ENCODE measurements around the gene HADHA. TPM values are rescaled to one million over a fixed set of nuclear protein-coding genes. Genes with fewer than 3 reads are reported as not detected.

Gene HADHA
- total RNA-seq: 100 to 1,000 TPM; 329 to 410 (median 375) TPM
- 307 TPM for polyA plus RNA-seq
- long read RNA-seq, donor 1, transcript HADHA-204 (19 exons, 2,982 nt): minor isoform, 11 of 1,552 reads
- long read RNA-seq, donor 1, transcript HADHA-201 (20 exons, 3,037 nt): major isoform, 1,388 of 1,552 reads
- long read RNA-seq, donor 1, partial matches to known transcripts: 111 of 1,552 reads
- long read RNA-seq, donor 1, other reads (novel, unspliced or antisense): 38 of 1,552 reads
- long read RNA-seq, donor 2, transcript HADHA-201 (20 exons, 3,037 nt): major isoform, 611 of 655 reads
- long read RNA-seq, donor 2, transcript HADHA-204 (19 exons, 2,982 nt): minor isoform, 5 of 655 reads
- long read RNA-seq, donor 2, partial matches to known transcripts: 26 of 655 reads
- long read RNA-seq, donor 2, other reads (novel, unspliced or antisense): 12 of 655 reads
- long read RNA-seq, donor 3, transcript HADHA-207 (20 exons, 2,688 nt): minor isoform, 6 of 3,169 reads
- long read RNA-seq, donor 3, transcript HADHA-201 (20 exons, 3,037 nt): major isoform, 2,797 of 3,169 reads
- long read RNA-seq, donor 3, transcript HADHA-211 (19 exons, 2,158 nt): minor isoform, 12 of 3,169 reads
- long read RNA-seq, donor 3, transcript HADHA-204 (19 exons, 2,982 nt): minor isoform, 30 of 3,169 reads
- long read RNA-seq, donor 3, partial matches to known transcripts: 219 of 3,169 reads
- long read RNA-seq, donor 3, other reads (novel, unspliced or antisense): 105 of 3,169 reads
- long read RNA-seq, donor 4, transcript HADHA-204 (19 exons, 2,982 nt): minor isoform, 7 of 672 reads
- long read RNA-seq, donor 4, transcript HADHA-201 (20 exons, 3,037 nt): major isoform, 619 of 672 reads
- long read RNA-seq, donor 4, partial matches to known transcripts: 24 of 672 reads
- long read RNA-seq, donor 4, other reads (novel, unspliced or antisense): 20 of 672 reads

DNA sequence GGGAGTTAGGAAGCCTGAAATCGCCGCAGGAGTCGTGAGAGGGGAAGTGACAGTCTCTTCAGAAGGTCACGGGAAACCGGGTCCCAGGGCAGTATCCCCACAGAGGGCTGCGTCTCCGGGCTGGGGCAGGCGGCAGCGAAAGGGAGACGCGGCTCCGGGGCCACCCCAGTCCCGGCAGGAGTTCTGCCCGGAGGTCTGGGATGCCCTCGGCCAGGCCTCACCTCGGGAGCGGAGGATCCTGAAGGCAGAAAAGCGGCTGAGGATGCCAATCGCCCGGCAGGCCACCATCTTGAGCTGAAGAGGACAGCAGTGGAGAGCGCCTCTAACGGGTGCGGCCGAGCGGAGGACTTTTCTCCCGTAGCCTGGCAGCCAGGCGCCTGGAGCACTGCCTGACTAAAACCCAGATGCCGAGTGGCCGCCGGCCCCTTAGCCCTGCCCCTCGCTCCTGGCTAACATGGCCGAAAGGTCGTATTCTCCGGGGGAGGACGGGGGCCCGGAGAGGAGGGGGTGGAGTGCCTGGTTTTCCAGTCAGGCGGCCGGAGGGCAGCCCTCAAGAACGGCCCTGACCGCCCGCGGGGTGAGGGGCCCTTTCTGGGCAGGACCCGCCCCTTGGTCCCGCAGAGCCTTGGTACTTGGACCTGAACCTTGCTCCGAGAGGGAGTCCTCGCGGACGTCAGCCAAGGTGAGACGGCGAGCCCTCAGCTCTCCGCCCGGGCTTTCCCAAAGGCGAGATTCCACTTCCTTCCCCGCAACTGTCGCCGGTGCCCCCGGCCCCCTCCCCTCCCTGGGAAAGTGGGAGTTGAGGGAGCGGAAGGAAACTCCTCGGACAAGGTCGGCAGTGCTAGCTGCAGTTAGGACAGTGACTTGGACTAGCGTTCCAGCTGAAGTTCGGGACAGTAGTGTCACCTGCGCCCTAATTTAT lies at the start of gene HADHA, which contains the start of gene HADHB:
Gene HADHA (minus strand): TSS at position 324 of the 922 bp plus-strand sequence. CDS start 36 bp downstream, at position 288.
Gene HADHB (plus strand): TSS at position 631 of the 922 bp plus-strand sequence. CDS start 9,316 bp downstream, outside the sequence.
- DNase-seq (peak; percentile 91 to 96 (median 96)), ATAC-seq (peak; percentile 97)
- no peaks in the 10 kb centered on the region for H3K27me3 ChIP-seq (ENCODE audit: control insufficient read depth, insufficient read depth)
- intact Hi-C loops (cut with DNase I): no loop called here
- no peaks in the 10 kb centered on the region for H3K9me3 ChIP-seq (ENCODE audit: control insufficient read depth, low read length)
- peak within 1 kb of the TSS; percentile 97 for H3K27ac ChIP-seq (ENCODE audit: low read length)
- WGBS: under 1% methylated on average over 63 of the region's 63 CpGs
- H3K4me3 ChIP-seq (ENCODE audit: low read length): peak within 1 kb of the TSS; percentile 95
- no peaks in the 10 kb centered on the region for H3K4me1 ChIP-seq (ENCODE audit: control insufficient read depth, insufficient read depth, low read length)

DNA sequence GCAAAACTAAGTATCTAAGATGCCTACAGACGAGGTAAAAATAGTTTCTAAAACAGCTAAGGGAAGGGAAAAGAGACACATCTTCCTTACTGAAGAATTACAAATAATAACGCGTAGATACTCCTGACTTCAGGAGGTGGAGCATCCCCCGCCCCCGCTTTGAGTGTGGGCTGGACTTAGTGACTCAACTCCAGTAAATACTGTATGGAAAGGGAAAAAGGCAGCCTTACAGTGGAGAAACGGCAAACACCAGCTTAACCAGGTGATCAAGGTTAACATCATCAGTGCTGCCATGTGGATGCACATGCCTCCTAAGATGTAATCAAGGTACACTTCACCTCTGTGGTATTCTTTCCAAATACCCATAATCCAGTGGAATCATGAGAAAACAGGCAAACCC lies 48.2 kb upstream of the HADHA start:
- intact Hi-C loops (cut with DNase I): no loop called here
- H3K27ac ChIP-seq (ENCODE audit: low read length): no peak overlapping the region
- ATAC-seq: peak in 1 of 2 donors; percentile 25

DNA sequence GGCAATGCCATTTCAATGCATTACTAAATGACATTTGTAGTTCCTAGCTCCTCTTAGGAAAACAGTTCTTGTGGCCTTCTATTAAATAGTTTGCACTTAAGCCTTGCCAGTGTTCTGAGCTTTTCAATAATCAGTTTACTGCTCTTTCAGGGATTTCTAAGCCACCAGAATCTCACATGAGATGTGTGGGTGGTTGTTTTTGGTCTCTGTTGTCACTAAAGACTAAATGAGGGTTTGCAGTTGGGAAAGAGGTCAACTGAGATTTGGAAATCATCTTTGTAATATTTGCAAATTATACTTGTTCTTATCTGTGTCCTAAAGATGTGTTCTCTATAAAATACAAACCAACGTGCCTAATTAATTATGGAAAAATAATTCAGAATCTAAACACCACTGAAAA lies 45.6 kb upstream of the HADHA start:
- no peak for ATAC-seq
- WGBS: 62% methylated on average over 1 of the region's 1 CpG
- Histone ChIP-seq H3K27ac (ENCODE audit: low read length) (no peak overlapping the region), H3K27me3 (ENCODE audit: control insufficient read depth, insufficient read depth) (no peaks in the 10 kb centered on the region), H3K4me3 (ENCODE audit: low read length) (no peak overlapping the region), H3K4me1 (ENCODE audit: control insufficient read depth, insufficient read depth, low read length) (no peaks in the 10 kb centered on the region), H3K9me3 (ENCODE audit: control insufficient read depth, low read length) (no peaks in the 10 kb centered on the region)
- intact Hi-C loops (cut with DNase I): no loop called here
- DNase-seq: no peak

More for the DNA sequence above, 48.2 kb upstream of the HADHA start:
- Histone ChIP-seq H3K4me3 (ENCODE audit: low read length) (no peak overlapping the region), H3K27me3 (ENCODE audit: control insufficient read depth, insufficient read depth) (no peaks in the 10 kb centered on the region), H3K4me1 (ENCODE audit: control insufficient read depth, insufficient read depth, low read length) (no peaks in the 10 kb centered on the region), H3K9me3 (ENCODE audit: control insufficient read depth, low read length) (no peaks in the 10 kb centered on the region)
- no peak for DNase-seq
- WGBS: 56% methylated on average over 6 of the region's 6 CpGs

DNA sequence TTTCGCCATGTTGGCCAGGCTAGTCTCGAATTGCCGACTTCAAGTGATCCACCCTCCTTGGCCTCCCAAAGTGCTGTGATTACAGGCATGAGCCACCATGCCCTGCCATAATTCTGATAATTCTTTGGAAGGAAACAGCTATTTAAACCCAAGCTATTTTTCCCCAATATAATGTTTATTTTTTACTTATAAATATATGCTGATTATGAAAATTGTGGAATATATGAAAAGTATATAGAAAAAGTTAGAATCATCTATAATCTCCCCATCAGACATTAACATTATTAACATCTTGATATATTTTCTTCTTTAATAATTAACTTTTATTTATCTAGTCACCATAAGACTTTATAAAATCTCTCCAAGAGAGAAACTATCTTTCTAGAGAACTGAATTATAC lies 41.5 kb upstream of the HADHA start:
- H3K27me3 ChIP-seq (ENCODE audit: control insufficient read depth, insufficient read depth): no peaks in the 10 kb centered on the region
- H3K4me1 ChIP-seq (ENCODE audit: control insufficient read depth, insufficient read depth, low read length): no peaks in the 10 kb centered on the region
- intact Hi-C loops (cut with DNase I): loop anchor here in 3 of 4 donors (10.0 kb wide), 3 partner anchors 51 to 71 kb away; no protein-coding TSS in a partner anchor
- DNase-seq (no peak), ATAC-seq (no peak)
- H3K27ac ChIP-seq (ENCODE audit: low read length): no peak overlapping the region
- 99% methylated on average over 3 of the region's 3 CpGs for WGBS
- no peaks in the 10 kb centered on the region for H3K9me3 ChIP-seq (ENCODE audit: control insufficient read depth, low read length)
- H3K4me3 ChIP-seq (ENCODE audit: low read length): no peak overlapping the region

DNA sequence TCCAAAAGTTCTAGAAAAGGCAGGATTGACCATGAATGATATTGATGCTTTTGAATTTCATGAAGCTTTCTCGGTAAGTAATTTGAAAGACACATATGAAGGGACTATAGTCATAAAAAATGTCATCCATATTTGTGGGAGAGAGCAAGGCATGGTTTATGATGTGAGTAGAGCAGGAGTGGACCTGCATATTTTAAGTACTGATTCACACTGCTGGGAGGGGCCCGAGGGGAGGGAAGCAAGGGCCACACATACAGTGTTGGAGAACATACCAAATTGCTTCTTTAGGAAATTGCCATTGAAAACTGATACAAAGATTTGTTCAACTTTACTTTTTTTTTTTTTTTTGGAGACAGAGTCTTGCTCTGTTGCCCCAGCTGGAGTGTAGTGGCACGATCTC lies 39.7 kb upstream of the HADHA start:
- ATAC-seq (no peak), DNase-seq (no peak)
- WGBS: 95% methylated on average over 3 of the region's 3 CpGs
- Histone ChIP-seq H3K27ac (ENCODE audit: low read length) (no peak overlapping the region), H3K4me1 (ENCODE audit: control insufficient read depth, insufficient read depth, low read length) (no peaks in the 10 kb centered on the region), H3K4me3 (ENCODE audit: low read length) (no peak overlapping the region), H3K27me3 (ENCODE audit: control insufficient read depth, insufficient read depth) (no peaks in the 10 kb centered on the region), H3K9me3 (ENCODE audit: control insufficient read depth, low read length) (no peaks in the 10 kb centered on the region)
- intact Hi-C loops (cut with DNase I): loop anchor here in 3 of 4 donors (10.0 kb wide), 3 partner anchors 49 to 69 kb away; no protein-coding TSS in a partner anchor

DNA sequence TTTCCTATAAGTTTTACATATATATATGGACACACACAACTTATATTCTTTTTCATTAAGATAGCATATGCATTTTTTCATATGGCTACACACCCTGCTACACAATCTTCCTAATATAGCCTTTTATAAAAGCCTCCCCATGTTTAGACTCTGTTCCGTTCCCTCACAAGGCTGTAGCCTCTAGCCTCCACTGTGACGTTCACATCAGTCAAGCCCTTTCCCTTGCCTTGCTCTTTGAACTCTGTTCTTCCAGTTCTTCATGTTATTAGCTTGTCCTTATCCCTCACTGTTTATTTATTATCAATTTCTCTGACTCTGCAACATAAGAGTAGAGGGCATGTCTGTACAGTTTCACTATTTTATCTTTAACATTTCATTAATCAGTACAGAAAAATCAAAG lies 39.2 kb upstream of the HADHA start:
- intact Hi-C loops (cut with DNase I): loop anchor here in 3 of 4 donors (10.0 kb wide), 3 partner anchors 49 to 69 kb away; no protein-coding TSS in a partner anchor
- Histone ChIP-seq H3K9me3 (ENCODE audit: control insufficient read depth, low read length) (no peaks in the 10 kb centered on the region), H3K4me3 (ENCODE audit: low read length) (no peak overlapping the region), H3K4me1 (ENCODE audit: control insufficient read depth, insufficient read depth, low read length) (no peaks in the 10 kb centered on the region), H3K27me3 (ENCODE audit: control insufficient read depth, insufficient read depth) (no peaks in the 10 kb centered on the region), H3K27ac (ENCODE audit: low read length) (no peak overlapping the region)
- DNase-seq (no peak), ATAC-seq (no peak)
- WGBS: 90% methylated on average over 2 of the region's 2 CpGs

DNA sequence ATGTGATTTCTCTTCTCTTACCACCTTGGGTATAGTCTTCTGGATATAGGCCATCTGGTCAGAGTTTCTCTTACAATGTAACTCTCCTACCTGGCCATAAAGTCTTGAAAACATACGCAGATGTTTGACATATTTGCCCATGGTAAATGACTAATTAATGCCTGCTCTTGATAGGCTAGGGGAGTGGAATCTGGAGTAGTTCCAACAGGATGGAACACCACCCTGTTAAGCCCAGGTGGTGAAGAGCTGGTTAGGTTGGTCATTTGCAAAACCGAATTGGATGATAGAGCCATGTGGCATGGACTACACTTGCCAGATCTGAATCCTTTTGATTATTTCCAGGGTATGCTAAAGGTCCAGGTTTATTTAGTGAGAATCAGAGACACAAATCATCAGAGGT lies 36.8 kb upstream of the HADHA start:
- Histone ChIP-seq H3K27ac (ENCODE audit: low read length) (no peak overlapping the region), H3K4me1 (ENCODE audit: control insufficient read depth, insufficient read depth, low read length) (peaks cover 1% of the 10 kb centered on the region), H3K9me3 (ENCODE audit: control insufficient read depth, low read length) (no peaks in the 10 kb centered on the region), H3K27me3 (ENCODE audit: control insufficient read depth, insufficient read depth) (no peaks in the 10 kb centered on the region), H3K4me3 (ENCODE audit: low read length) (no peak overlapping the region)
- ATAC-seq: no peak
- intact Hi-C loops (cut with DNase I): loop anchor here in 3 of 4 donors (10.0 kb wide), 3 partner anchors 46 to 66 kb away; no protein-coding TSS in a partner anchor
- no peak for DNase-seq
- WGBS: 86% methylated on average over 2 of the region's 2 CpGs

DNA sequence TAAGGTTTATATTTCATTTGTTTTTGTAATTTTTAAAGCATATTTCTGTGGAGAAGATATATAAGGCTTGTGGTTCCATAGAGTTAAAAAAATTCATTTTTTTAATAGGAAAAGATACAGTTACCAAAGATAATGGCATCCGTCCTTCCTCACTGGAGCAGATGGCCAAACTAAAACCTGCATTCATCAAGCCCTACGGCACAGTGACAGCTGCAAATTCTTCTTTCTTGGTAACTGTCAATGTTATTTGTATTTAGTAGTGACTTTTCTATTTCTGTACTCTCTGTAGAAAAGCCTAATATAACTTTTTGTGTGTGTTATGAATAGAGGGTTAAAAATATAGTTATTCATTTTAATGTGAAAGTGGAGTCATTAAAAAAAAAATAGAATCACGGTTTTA lies 35.5 kb upstream of the HADHA start:
- H3K4me1 ChIP-seq (ENCODE audit: control insufficient read depth, insufficient read depth, low read length): peaks cover 4% of the 10 kb centered on the region
- no peak for ATAC-seq
- H3K27ac ChIP-seq (ENCODE audit: low read length): no peak overlapping the region
- H3K4me3 ChIP-seq (ENCODE audit: low read length): no peak overlapping the region
- H3K27me3 ChIP-seq (ENCODE audit: control insufficient read depth, insufficient read depth): no peaks in the 10 kb centered on the region
- 88% methylated on average over 3 of the region's 3 CpGs for WGBS
- no peak for DNase-seq
- intact Hi-C loops (cut with DNase I): loop anchor here in 3 of 4 donors (10.0 kb wide), 3 partner anchors 45 to 65 kb away; no protein-coding TSS in a partner anchor
- no peaks in the 10 kb centered on the region for H3K9me3 ChIP-seq (ENCODE audit: control insufficient read depth, low read length)

DNA sequence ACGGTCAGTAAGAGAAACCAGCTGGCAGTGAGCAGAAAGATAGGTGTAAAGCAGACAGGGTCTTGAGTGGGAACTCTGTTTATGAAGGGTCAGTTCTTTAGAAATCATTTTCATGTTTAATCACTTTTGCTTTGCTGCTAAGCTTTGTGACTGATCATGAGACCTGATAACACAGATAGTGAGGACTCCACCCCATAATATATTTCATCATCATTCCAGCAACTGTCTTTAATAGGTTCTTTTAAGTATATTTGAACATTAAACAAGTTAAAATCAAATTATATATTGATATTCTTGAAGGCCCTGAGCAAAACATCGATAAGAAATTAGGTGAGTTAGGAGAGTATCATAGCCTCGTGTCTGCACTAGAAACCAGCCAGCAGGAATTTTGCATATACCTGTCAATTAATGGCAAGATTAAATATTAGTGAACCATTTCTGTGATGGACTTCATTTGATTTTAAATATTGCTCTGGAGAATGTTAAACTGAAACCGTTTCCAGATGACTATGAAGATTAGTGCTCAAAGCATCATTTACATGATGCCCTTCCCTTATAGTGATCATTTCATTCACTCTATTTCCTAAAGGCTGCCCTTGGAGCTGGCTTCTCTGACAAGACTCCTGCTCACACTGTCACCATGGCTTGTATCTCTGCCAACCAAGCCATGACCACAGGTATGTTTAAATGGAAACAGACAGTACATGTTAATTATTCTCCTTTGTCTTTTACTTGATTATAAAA lies 32.2 kb upstream of the HADHA start:
- 81% methylated on average over 4 of the region's 4 CpGs for WGBS
- peaks cover 11% of the 10 kb centered on the region for H3K4me1 ChIP-seq (ENCODE audit: control insufficient read depth, insufficient read depth, low read length)
- ATAC-seq (no peak), DNase-seq (no peak)
- H3K27ac ChIP-seq (ENCODE audit: low read length): no peak overlapping the region
- H3K27me3 ChIP-seq (ENCODE audit: control insufficient read depth, insufficient read depth): no peaks in the 10 kb centered on the region
- no peak overlapping the region for H3K4me3 ChIP-seq (ENCODE audit: low read length)
- H3K9me3 ChIP-seq (ENCODE audit: control insufficient read depth, low read length): no peaks in the 10 kb centered on the region
- intact Hi-C loops (cut with DNase I): no loop called here
